ENCODE results near the gene EMSY. TPM values are rescaled to one million over a fixed set of nuclear protein-coding genes. Genes with fewer than 3 reads are reported as not detected.

EMSY gene
- total RNA-seq, 1 donor from 2014 or later: 42.3 TPM

DNA sequence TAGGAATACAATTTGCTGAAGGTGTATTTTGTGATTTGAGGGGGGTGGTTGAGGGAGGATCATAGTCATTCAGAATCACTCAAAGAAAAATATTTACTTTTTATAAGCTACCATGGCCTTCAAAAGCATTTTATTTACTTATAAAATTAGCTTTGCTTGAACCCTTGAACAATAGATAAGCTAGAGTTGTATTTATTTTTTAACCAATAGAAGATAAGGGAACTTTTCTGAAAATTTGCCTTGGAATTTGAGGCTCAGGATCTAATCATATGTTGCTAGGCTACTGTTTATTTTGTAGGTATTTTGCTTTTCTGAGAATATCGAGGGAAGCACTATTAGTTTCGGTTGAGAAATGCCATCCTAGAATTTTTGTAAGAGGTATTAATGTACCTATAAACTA lies 82.1 kb downstream of the EMSY start:
- Mint-ChIP-seq H3K4me3 (ENCODE audit: low read depth) (peak overlapping the region; percentile 32), H3K9me3 (ENCODE audit: low read depth) (no peaks in the 10 kb centered on the region), H3K27me3 (no peaks in the 10 kb centered on the region), H3K36me3 (ENCODE audit: insufficient read depth) (peaks cover 29% of the 10 kb centered on the region), H3K27ac (peak overlapping the region; percentile 11), H3K4me1 (ENCODE audit: low read depth) (peaks cover 33% of the 10 kb centered on the region)
- TF ChIP-seq, protein P1, sequence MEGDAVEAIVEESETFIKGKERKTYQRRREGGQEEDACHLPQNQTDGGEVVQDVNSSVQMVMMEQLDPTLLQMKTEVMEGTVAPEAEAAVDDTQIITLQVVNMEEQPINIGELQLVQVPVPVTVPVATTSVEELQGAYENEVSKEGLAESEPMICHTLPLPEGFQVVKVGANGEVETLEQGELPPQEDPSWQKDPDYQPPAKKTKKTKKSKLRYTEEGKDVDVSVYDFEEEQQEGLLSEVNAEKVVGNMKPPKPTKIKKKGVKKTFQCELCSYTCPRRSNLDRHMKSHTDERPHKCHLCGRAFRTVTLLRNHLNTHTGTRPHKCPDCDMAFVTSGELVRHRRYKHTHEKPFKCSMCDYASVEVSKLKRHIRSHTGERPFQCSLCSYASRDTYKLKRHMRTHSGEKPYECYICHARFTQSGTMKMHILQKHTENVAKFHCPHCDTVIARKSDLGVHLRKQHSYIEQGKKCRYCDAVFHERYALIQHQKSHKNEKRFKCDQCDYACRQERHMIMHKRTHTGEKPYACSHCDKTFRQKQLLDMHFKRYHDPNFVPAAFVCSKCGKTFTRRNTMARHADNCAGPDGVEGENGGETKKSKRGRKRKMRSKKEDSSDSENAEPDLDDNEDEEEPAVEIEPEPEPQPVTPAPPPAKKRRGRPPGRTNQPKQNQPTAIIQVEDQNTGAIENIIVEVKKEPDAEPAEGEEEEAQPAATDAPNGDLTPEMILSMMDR (IDR thresholded peaks at IDR 0.05; ENCODE audit: unreplicated experiment): no peak
- DNase-seq (ENCODE audit: low spot score, unreplicated experiment): no peak

DNA sequence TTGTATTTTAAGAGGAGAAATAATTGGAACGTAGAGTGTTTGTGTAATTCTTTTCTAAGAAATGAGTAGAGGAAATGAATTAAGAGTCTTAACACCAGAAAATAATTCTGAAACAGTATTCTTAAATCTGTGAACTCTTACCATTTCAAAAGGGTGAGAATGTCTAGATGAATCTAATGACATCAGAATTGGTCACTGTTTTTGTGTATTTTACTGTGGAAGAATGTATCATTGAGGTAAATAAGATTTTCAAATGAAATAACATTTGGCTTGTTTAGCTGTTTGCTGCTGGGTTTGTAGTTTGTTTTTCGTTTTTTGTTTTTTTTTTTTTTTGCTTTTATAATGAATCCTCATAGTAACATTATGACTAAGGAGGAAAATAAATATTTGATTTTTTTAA lies 97.6 kb downstream of the EMSY start:
- Mint-ChIP-seq H3K4me3 (ENCODE audit: low read depth) (no peak overlapping the region), H3K27me3 (no peaks in the 10 kb centered on the region), H3K4me1 (ENCODE audit: low read depth) (no peaks in the 10 kb centered on the region), H3K9me3 (ENCODE audit: low read depth) (no peaks in the 10 kb centered on the region), H3K27ac (no peak overlapping the region), H3K36me3 (ENCODE audit: insufficient read depth) (peaks cover 17% of the 10 kb centered on the region)
- TF ChIP-seq, protein P1 (IDR thresholded peaks at IDR 0.05; ENCODE audit: unreplicated experiment): no peak
- DNase-seq (ENCODE audit: low spot score, unreplicated experiment): no peak

DNA sequence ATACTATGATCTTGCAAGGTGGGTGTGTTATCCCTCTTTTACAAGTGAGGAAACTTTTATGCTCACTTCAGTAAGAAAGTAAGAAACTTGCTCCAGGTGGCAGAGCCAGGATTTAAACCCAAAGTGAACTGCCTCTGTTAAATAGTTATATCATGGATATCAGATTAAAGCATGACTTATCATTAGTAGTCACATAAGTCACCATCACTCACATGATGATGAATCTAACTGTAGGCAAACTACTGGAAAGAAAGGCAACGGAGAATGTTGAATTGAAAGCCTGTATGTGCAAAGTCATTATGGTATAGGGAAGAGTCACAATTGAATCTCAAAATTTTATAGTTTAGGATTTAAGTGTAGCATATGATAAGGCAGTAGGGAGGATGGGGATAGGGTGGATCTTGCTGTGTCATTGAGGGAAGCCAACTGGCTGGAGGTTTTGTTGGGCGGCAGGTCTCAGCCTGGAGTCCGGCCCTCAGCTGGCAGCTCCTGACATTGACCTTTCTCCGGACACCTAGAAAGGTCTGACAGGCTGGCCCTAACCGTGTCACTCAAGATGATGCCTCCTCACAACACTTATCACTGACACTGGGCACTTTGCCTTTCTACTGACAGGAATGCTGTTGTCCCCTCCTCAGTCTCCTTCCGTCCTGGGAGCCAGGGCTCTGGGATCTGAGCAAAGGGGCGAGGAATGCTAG lies 98.3 kb downstream of the EMSY start:
- DNase-seq (ENCODE audit: low spot score, unreplicated experiment): no peak
- Mint-ChIP-seq H3K36me3 (ENCODE audit: insufficient read depth) (peaks cover 16% of the 10 kb centered on the region), H3K9me3 (ENCODE audit: low read depth) (no peaks in the 10 kb centered on the region), H3K4me3 (ENCODE audit: low read depth) (no peak overlapping the region), H3K27me3 (no peaks in the 10 kb centered on the region), H3K4me1 (ENCODE audit: low read depth) (no peaks in the 10 kb centered on the region), H3K27ac (no peak overlapping the region)
- TF ChIP-seq, protein P1 (IDR thresholded peaks at IDR 0.05; ENCODE audit: unreplicated experiment): no peak

DNA sequence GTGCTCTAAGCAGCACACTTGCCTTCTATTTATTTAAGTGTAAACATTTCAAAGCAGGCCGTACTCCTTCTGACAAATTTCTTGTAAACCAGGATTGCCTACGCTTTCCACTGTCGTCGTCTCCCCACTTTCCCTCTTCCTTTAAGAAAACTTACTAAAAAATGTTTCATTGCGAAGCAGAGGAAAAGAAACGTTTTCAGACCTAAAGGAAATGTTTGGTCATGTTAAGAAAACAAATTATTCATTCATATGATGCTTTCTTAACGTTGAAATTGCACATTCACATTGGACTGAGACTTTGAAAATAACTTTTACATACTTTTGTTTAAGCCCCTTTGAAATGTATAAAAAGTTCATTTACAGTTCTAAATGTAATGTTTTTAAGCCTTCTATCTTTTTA lies 106.0 kb downstream of the EMSY start:
- no peak overlapping the region for H3K4me3 Mint-ChIP-seq (ENCODE audit: low read depth)
- H3K27me3 Mint-ChIP-seq: no peaks in the 10 kb centered on the region
- TF ChIP-seq, protein P1 (IDR thresholded peaks at IDR 0.05; ENCODE audit: unreplicated experiment): no peak
- H3K4me1 Mint-ChIP-seq (ENCODE audit: low read depth): peaks cover 8% of the 10 kb centered on the region
- H3K36me3 Mint-ChIP-seq (ENCODE audit: insufficient read depth): peaks cover 4% of the 10 kb centered on the region
- no peak for DNase-seq (ENCODE audit: low spot score, unreplicated experiment)
- no peaks in the 10 kb centered on the region for H3K9me3 Mint-ChIP-seq (ENCODE audit: low read depth)
- peak overlapping the region; percentile 59 for H3K27ac Mint-ChIP-seq

DNA sequence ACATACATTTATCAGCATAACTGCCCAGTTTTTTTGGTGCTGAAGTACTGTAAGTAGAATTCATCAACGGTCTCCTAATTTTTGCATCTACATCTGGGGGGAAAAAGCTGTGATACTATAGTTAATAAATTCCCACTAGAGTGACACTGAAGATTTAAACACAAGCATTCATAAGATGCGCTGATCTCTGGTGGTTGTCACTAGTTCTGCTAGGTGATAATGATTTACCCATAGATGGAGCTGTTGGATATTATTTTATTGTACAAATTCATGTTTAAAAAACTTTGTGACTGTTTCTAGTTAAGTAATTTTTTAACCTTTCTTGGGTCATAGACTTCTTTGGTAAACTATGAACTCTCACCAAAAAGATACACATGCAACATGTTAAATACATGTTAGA lies 106.6 kb downstream of the EMSY start:
- Mint-ChIP-seq H3K4me3 (ENCODE audit: low read depth) (no peak overlapping the region), H3K27me3 (no peaks in the 10 kb centered on the region), H3K9me3 (ENCODE audit: low read depth) (no peaks in the 10 kb centered on the region), H3K36me3 (ENCODE audit: insufficient read depth) (no peaks in the 10 kb centered on the region), H3K4me1 (ENCODE audit: low read depth) (peaks cover 8% of the 10 kb centered on the region), H3K27ac (no peak overlapping the region)
- DNase-seq (ENCODE audit: low spot score, unreplicated experiment): no peak
- TF ChIP-seq, protein P1 (IDR thresholded peaks at IDR 0.05; ENCODE audit: unreplicated experiment): no peak

Data from progenitor cell of endocrine pancreas (in vitro differentiated cells).